ENCODE data around the gene RSAD2. TPM values are rescaled to one million over a fixed set of nuclear protein-coding genes. Genes with fewer than 3 reads are reported as not detected.

RSAD2 gene
- total and polyA plus RNA-seq, 12 donors = 1.6 to 16.1 (median 5.4) TPM

- intact Hi-C loops (cut with DNase I) = no loop called here
- Histone ChIP-seq H3K36me3 (peaks cover 0 to 68% (median 0%) of the 10 kb centered on the region in 9 donors), H3K27ac (no peak overlapping the region), H3K9me3 (no peaks in the 10 kb centered on the region), H3K27me3 (no peaks in the 10 kb centered on the region), H3K4me1 (peaks cover 0 to 36% (median 24%) of the 10 kb centered on the region in 9 donors), H3K4me3 (no peak overlapping the region)
- ATAC-seq (no peak), DNase-seq (no peak)
- no peak for TF ChIP-seq CTCF (IDR thresholded peaks at IDR 0.05)
- WGBS, 2 donors = 79 to 84% methylated on average over 3 of the region's 3 CpGs
Measured at GRCh38 chr2:6885968-6886367, 8.4 kb downstream of the RSAD2 start.

GRCh38 chr2:6887751-6888192, 10.2 kb downstream of the RSAD2 start:
- Histone ChIP-seq H3K27ac (no peak overlapping the region), H3K36me3 (peaks cover 0 to 85% (median 0%) of the 10 kb centered on the region in 9 donors), H3K9me3 (no peaks in the 10 kb centered on the region), H3K4me3 (no peak overlapping the region), H3K4me1 (peaks cover 0 to 18% (median 15%) of the 10 kb centered on the region in 9 donors), H3K27me3 (no peaks in the 10 kb centered on the region)
- intact Hi-C loops (cut with DNase I) = no loop called here
- 78 to 84% methylated on average over 3 of the region's 3 CpGs for WGBS, 2 donors
- TF ChIP-seq CTCF (IDR thresholded peaks at IDR 0.05) = no peak
- DNase-seq (no peak), ATAC-seq (no peak)

GRCh38 chr2:6888724-6889123, 11.1 kb downstream of the RSAD2 start:
- peaks cover 0 to 94% (median 0%) of the 10 kb centered on the region in 9 donors for H3K36me3 ChIP-seq
- intact Hi-C loops (cut with DNase I) = no loop called here
- no peak overlapping the region for H3K4me3 ChIP-seq
- ATAC-seq = no peak
- WGBS, 2 donors = 97 to 98% methylated on average over 4 of the region's 4 CpGs
- H3K27me3 ChIP-seq = no peaks in the 10 kb centered on the region
- DNase-seq = no peak
- H3K4me1 ChIP-seq = peaks cover 0 to 9% (median 5%) of the 10 kb centered on the region in 9 donors
- no peak overlapping the region for H3K27ac ChIP-seq
- TF ChIP-seq CTCF (IDR thresholded peaks at IDR 0.05) = no peak
- no peaks in the 10 kb centered on the region for H3K9me3 ChIP-seq

- DNase-seq = no peak
- TF ChIP-seq CTCF (IDR thresholded peaks at IDR 0.05) = no peak
- Histone ChIP-seq H3K9me3 (no peaks in the 10 kb centered on the region), H3K27me3 (no peaks in the 10 kb centered on the region), H3K36me3 (peaks cover 0 to 87% (median 0%) of the 10 kb centered on the region in 9 donors), H3K4me3 (no peak overlapping the region), H3K27ac (no peak overlapping the region), H3K4me1 (peaks cover 0 to 14% (median 0%) of the 10 kb centered on the region in 9 donors)
- WGBS, 2 donors = 62 to 64% methylated on average over 2 of the region's 2 CpGs
- intact Hi-C loops (cut with DNase I) = no loop called here
- ATAC-seq = no peak
Measured at GRCh38 chr2:6893876-6894482, 16.4 kb downstream of the RSAD2 start.
